NT2/D1 (cell line): ENCODE results near the gene AGAP1.

Experiments used
- DNase-seq: peaks from one replicate; pipeline ENCODE4 v3.0.0-alpha.2; 2011; ENCODE audit warnings: low read depth, low spot score
- H3K27me3 ChIP-seq: 2 replicates; pipeline ENCODE4 v1.6.0; 2011; ENCODE audit warnings: mild to moderate bottlenecking; ENCODE audit not compliant: insufficient read length, insufficient read depth
- H3K36me3 ChIP-seq: 2 replicates; pipeline ENCODE4 v1.6.1; 2011; ENCODE audit warnings: mild to moderate bottlenecking, low read length, mixed read lengths; ENCODE audit not compliant: insufficient read depth, insufficient read length
- H3K4me1 ChIP-seq: 2 replicates; pipeline ENCODE4 v1.5.1; 2011; ENCODE audit not compliant: insufficient read depth, insufficient read length
- H3K4me3 ChIP-seq: 2 replicates; pipeline ENCODE4 v1.5.1; 2011; ENCODE audit warnings: low read depth; ENCODE audit not compliant: insufficient read length
- H3K9ac ChIP-seq: 2 replicates; pipeline ENCODE4 v1.6.0; 2011; ENCODE audit warnings: low read depth; ENCODE audit not compliant: insufficient read length
- H3K9me3 ChIP-seq: 2 replicates; pipeline ENCODE4 v1.5.1; 2011; ENCODE audit warnings: mild to moderate bottlenecking, low read length; ENCODE audit not compliant: insufficient read depth
- SUZ12 ChIP-seq: IDR thresholded peaks from 2 replicates; pipeline ENCODE4 v1.6.1; 2011; ENCODE audit not compliant: insufficient read length, insufficient read depth; ENCODE audit errors: extremely low read depth
- YY1 ChIP-seq: IDR thresholded peaks from 2 replicates; pipeline ENCODE4 v1.6.1; 2011; ENCODE audit not compliant: insufficient read length, insufficient read depth
- ZNF274 ChIP-seq: IDR thresholded peaks from 2 replicates; pipeline ENCODE4 v1.6.1; 2011; ENCODE audit warnings: mild to moderate bottlenecking, low read depth, low read length

AGAP1 gene

DNA sequence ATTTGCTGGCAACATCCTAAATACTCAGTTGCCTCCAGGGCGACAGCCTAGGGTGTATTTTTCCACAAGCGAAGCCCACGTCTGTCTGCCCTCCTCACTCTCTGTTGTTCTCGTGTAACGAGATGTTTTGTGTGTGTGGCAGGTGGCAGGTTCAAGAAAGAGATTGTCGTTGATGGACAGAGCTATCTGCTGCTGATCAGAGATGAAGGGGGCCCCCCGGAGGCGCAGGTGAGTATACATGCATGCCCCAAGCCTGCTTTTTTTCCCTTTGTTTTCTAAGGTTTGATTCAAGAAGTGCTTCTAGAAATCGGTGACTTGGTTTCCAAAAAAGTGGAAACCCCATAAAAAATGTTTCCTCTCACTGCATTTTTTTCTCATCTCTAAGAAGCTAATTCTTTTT is 247.0 kb downstream of the AGAP1 start:
- DNase-seq = no peak
- Histone ChIP-seq H3K4me1 (no peaks in the 10 kb centered on the region), H3K4me3 (no peak overlapping the region), H3K27me3 (no peaks in the 10 kb centered on the region), H3K9me3 (no peaks in the 10 kb centered on the region), H3K9ac (no peak overlapping the region), H3K36me3 (peaks cover 28% of the 10 kb centered on the region)
- no peak for TF ChIP-seq YY1

DNA sequence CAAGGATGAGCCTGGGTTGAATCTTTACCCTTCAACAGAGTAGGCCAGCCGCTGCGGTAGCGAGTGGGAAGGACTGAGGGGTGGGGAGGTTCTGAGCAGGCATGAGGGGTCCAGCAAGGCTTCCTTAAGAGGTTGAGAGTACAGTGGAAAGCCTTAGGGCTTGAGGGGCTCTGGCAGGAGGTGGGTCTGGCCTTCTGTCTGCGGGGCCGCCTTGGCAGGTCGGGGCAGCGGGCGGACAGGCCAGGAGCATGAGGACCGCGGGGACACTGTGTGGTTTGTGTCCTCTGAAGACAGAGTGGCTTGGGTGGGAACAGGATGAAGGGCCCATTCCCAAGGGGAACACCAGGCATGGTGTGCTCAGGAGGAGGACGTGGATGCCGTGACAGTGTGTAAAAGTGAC is 250.3 kb downstream of the AGAP1 start:
- Histone ChIP-seq H3K27me3 (no peaks in the 10 kb centered on the region), H3K9me3 (no peaks in the 10 kb centered on the region), H3K4me3 (no peak overlapping the region), H3K36me3 (peaks cover 28% of the 10 kb centered on the region), H3K9ac (no peak overlapping the region), H3K4me1 (peaks cover 2% of the 10 kb centered on the region)
- DNase-seq = no peak
- TF ChIP-seq YY1 (no peak), ZNF274 (no peak), SUZ12 (no peak)

DNA sequence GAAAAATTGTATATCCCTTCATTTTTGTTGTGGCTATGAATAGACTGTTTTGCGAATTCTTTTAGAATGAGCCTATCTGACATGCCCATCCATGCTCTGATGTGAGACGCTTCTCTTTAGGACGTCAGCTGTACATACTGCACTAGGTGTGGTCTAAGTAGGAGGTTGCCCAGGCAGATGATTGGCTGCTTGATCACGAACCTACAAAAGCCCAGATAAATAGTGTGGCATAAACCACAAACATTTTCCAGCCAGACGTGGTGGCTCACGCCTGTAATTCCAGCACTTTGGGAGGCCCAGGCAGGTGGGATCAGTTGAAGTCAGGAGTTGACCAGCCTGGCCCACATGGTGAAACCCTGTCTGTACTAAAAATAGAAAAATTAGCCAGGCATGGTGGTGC is 251.8 kb downstream of the AGAP1 start:
- TF ChIP-seq ZNF274 = no peak
- TF ChIP-seq YY1 = no peak
- no peak for TF ChIP-seq SUZ12
- H3K36me3 ChIP-seq = peaks cover 34% of the 10 kb centered on the region
- H3K4me1 ChIP-seq = peaks cover 2% of the 10 kb centered on the region

DNA sequence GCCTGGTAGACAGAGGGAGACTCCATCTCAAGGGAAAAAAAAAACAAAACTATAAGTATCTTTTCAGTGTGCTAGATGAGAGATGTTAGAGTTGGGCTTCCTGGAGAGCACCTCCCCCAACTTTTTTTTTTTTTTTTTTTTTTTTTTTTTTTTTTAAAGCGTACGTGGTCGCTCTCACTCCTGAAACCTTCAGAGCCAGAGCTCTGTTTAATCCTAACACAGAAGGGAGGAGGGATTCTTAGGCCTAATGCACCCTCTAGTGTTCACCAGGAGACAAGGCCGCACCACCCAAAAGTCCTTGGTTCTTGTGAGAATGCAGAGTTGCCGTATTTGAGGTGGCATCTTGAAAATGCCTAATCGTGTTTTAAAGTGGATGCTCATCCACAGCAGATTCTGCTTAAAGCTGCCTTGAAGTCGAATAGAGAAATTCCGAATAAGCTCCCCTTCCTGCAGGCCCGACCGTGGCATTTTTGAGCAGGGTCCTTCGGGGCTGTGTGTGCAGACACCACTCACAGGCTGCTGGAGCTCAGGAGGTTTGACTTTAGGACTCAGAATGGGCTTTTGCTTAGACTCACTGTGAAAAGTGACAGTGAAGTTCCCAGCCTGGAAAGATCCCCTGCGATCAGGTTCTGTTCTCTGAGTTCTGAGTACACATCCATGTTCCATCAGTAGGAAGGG is 252.6 kb downstream of the AGAP1 start:
- H3K4me3 ChIP-seq = no peak overlapping the region
- H3K27me3 ChIP-seq = no peaks in the 10 kb centered on the region
- TF ChIP-seq ZNF274 (no peak), YY1 (no peak), SUZ12 (no peak)
- H3K9me3 ChIP-seq = no peaks in the 10 kb centered on the region
- DNase-seq = peak; percentile 74
- peaks cover 2% of the 10 kb centered on the region for H3K4me1 ChIP-seq
- H3K9ac ChIP-seq = no peak overlapping the region
- peaks cover 39% of the 10 kb centered on the region for H3K36me3 ChIP-seq

More for the DNA sequence above, 251.8 kb downstream of the AGAP1 start:
- DNase-seq = no peak
- H3K9ac ChIP-seq = no peak overlapping the region
- no peaks in the 10 kb centered on the region for H3K27me3 ChIP-seq
- H3K4me3 ChIP-seq = no peak overlapping the region
- no peaks in the 10 kb centered on the region for H3K9me3 ChIP-seq

DNA sequence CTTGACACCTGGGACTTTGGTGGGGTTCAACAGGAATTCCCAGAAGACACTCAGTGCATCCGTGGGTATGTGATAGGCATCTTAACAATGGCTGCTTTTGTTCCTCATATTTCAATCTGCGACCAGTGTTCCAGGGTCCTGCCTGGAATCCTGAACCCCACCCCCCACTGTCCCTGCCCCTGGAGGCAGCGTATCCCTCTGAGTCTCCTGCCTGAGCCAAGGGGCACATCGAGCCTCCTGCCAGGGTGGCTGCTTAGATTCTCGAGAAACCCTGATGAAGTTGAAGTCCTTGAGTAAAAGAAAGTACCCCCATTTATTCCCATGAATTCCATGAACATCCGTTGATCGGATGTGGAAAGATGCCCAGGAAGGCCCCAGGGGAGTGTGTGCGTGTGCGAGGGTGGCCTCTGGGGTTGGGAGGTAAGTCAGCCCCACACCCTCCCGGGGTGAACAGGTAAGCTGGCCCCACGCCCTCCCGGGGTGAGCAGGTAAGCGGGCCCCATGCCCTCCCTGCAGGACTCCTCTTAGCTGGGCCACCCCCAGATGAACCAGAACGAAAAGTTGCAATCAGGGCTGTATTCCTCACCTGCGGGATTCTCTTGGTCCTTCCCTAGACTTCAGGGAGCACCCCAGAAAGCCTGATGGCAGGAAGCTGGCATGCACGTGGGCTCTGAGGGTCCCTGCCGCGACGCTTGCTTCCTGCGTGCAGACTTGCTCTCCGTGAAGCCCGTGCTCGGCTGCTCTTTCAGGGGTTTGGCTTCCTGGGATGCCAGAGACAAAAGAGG is 253.3 kb downstream of the AGAP1 start:
- Histone ChIP-seq H3K27me3 (no peaks in the 10 kb centered on the region), H3K9me3 (no peaks in the 10 kb centered on the region), H3K9ac (no peak overlapping the region), H3K4me3 (no peak overlapping the region), H3K36me3 (peaks cover 45% of the 10 kb centered on the region), H3K4me1 (peaks cover 2% of the 10 kb centered on the region)
- no peak for DNase-seq
- no peak for TF ChIP-seq YY1
- no peak for TF ChIP-seq ZNF274

DNA sequence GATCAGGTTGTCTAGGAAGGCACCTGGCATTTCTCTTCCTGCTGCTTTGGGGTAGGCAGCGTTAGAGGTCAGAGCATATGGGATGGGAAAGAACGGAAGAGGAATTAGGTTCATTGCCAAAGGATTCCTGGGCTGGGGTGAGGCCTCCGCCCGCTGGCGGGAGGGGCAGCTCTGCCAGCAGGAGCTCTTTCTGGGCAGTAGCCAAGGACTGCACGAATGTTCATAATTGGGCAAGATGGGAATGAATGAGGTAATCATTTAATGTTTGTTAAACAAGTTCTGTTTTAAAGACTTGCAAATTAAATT is 253.9 kb downstream of the AGAP1 start:
- Histone ChIP-seq H3K4me3 (no peak overlapping the region), H3K9me3 (no peaks in the 10 kb centered on the region), H3K9ac (no peak overlapping the region), H3K36me3 (peaks cover 51% of the 10 kb centered on the region), H3K4me1 (peaks cover 3% of the 10 kb centered on the region), H3K27me3 (no peaks in the 10 kb centered on the region)
- TF ChIP-seq ZNF274 (no peak), SUZ12 (no peak), YY1 (no peak)
- DNase-seq = no peak

DNA sequence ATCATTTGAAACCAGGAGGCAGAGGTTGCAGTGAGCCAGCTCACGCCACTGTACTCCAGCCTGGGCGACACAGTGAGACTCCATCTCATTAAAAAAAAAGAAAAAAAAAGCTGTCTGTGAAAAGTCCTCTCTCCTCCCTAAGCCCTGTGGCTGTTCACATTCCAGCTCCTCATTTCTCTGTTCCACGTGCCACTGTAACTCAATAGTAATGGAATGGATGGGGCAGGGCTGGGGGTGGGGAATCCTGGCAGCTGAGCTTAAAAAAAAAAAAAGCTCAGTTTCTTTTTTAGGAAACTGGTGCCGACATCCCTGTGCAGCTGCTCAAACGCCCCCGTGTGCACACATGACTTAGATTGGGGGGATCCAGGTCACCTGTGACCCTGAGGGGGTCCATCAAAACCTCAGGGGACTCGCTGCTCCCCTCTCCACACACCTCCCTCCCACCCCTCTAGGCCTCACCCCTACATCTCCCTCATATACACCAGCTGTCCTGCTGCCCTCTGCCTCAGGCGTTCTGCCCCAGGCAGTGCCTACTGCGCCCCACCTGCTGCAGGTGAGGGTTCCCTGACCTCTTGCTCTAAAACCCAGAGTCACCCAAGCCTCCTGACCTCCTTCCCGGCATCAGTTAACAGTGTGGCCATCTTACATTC is 255.4 kb downstream of the AGAP1 start:
- no peak for DNase-seq
- H3K4me1 ChIP-seq = peaks cover 4% of the 10 kb centered on the region
- no peak overlapping the region for H3K9ac ChIP-seq

More for the DNA sequence above, 255.4 kb downstream of the AGAP1 start:
- Histone ChIP-seq H3K27me3 (no peaks in the 10 kb centered on the region), H3K4me3 (no peak overlapping the region), H3K36me3 (peaks cover 44% of the 10 kb centered on the region), H3K9me3 (no peaks in the 10 kb centered on the region)
- no peak for TF ChIP-seq YY1
- TF ChIP-seq ZNF274 = no peak
- TF ChIP-seq SUZ12 = no peak
